H1 (cell line): Measurements from ENCODE around the gene RP9. TPM values are rescaled to one million over a fixed set of nuclear protein-coding genes. Genes with fewer than 3 reads are reported as not detected.
A peak's percentile ranks its signal among the peaks of the same experiment; 100 is the strongest.

Experiments used
- CTCF ChIA-PET: fragments of 300-600 bp; sonication (Branson Sonifier 250); formaldehyde crosslinking; loops from one replicate; lab custom pipeline; 2021; ENCODE audit not compliant: partially characterized antibody; lab: Charles Lee
- POLR2A ChIA-PET: fragments of 300-600 bp; sonication (Branson Sonifier 250); formaldehyde crosslinking; loops from one replicate; lab custom pipeline; 2021; ENCODE audit warnings: inconsistent platforms; ENCODE audit not compliant: partially characterized antibody; lab: Charles Lee
- DNase-seq, 2 experiments: peaks; one replicate each; pipeline versions ENCODE4 v3.0.0 to v3.0.0-alpha.2; 2010 to 2022; ENCODE audit warnings: low spot score in 2 of 2, low read depth in 1 of 2, mixed read lengths in 1 of 2
- FAIRE-seq: peaks from 2 replicates; lab custom pipeline; 2011; peaks lifted over from hg19 to GRCh38; lab: Jason Lieb, UNC
- H2AFZ ChIP-seq: 2 replicates; pipeline ENCODE4 v1.8.1; 2012; ENCODE audit warnings: low read length, inconsistent platforms
- H2AK5ac ChIP-seq: 2 replicates; pipeline ENCODE4 v1.6.1; 2013; ENCODE audit warnings: low read depth, low read length
- H2BK120ac ChIP-seq: replicated peaks from 2 replicates; pipeline ENCODE3; 2013; ENCODE audit warnings: low read depth, low read length, inconsistent platforms
- H2BK12ac ChIP-seq: 2 replicates; pipeline ENCODE4 v1.6.1; 2013; ENCODE audit warnings: low read depth, low read length
- H2BK15ac ChIP-seq: 2 replicates; pipeline ENCODE4 v1.6.1; 2013; ENCODE audit warnings: low read length
- H2BK20ac ChIP-seq: 2 replicates; pipeline ENCODE4 v1.6.1; 2013; ENCODE audit warnings: low read length
- H2BK5ac ChIP-seq: 2 replicates; pipeline ENCODE4 v1.6.1; 2013; ENCODE audit warnings: low read depth, low read length
- H3K14ac ChIP-seq: 2 replicates; pipeline ENCODE4 v1.6.1; 2013; ENCODE audit warnings: inconsistent platforms; ENCODE audit not compliant: insufficient read length
- H3K18ac ChIP-seq: 2 replicates; pipeline ENCODE4 v1.6.1; 2013; ENCODE audit warnings: low read length; ENCODE audit errors: extremely low read depth
- H3K23ac ChIP-seq: 2 replicates; pipeline ENCODE4 v1.6.1; 2013; ENCODE audit warnings: inconsistent platforms; ENCODE audit not compliant: insufficient read length
- H3K23me2 ChIP-seq: 2 replicates; pipeline ENCODE4 v1.6.1; 2013; ENCODE audit warnings: low read depth, low read length
- H3K27ac ChIP-seq: 2 replicates; pipeline ENCODE4 v1.6.1; 2011; ENCODE audit warnings: low read depth, low read length, inconsistent platforms
- H3K27me3 ChIP-seq, 4 experiments: replicated peaks in 1 of 4; 1 replicate in 1 of 4; 2 replicates in 3 of 4; pipeline versions ENCODE4 v1.6.1 to v1.8.1; 2011 to 2013; ENCODE audit warnings: low read length in 3 of 4, mild to moderate bottlenecking in 3 of 4, inconsistent platforms in 2 of 4, mixed read lengths in 2 of 4, moderate library complexity in 1 of 4; ENCODE audit not compliant: control insufficient read depth in 3 of 4, insufficient read depth in 3 of 4; ENCODE audit errors: extremely low read depth in 1 of 4
- H3K36me3 ChIP-seq, 4 experiments: 2 replicates each; pipeline versions ENCODE4 v1.6.1 to v1.8.1; 2011 to 2013; ENCODE audit warnings: mild to moderate bottlenecking in 4 of 4, low read length in 3 of 4, moderate library complexity in 2 of 4, control low read depth in 1 of 4, inconsistent platforms in 1 of 4; ENCODE audit not compliant: insufficient read depth in 4 of 4, control insufficient read depth in 2 of 4
- H3K4ac ChIP-seq: replicated peaks from 2 replicates; pipeline ENCODE3; 2013; ENCODE audit warnings: low read length, low read depth, mixed read lengths, inconsistent platforms; ENCODE audit not compliant: insufficient read length
- H3K4me1 ChIP-seq, 4 experiments: replicated peaks in 1 of 4; 1 replicate in 1 of 4; 2 replicates in 3 of 4; pipeline versions ENCODE4 v1.6.1 to v1.8.1; 2011 to 2013; ENCODE audit warnings: low read length in 3 of 4, inconsistent platforms in 2 of 4, mixed read lengths in 1 of 4; ENCODE audit not compliant: insufficient read depth in 4 of 4, control insufficient read depth in 3 of 4
- H3K4me2 ChIP-seq, 2 experiments: 2 replicates each; pipeline versions ENCODE4 v1.6.1 to v1.8.1; 2011 to 2013; ENCODE audit warnings: low read depth in 2 of 2, low read length in 2 of 2, control low read depth in 1 of 2, inconsistent platforms in 1 of 2, mild to moderate bottlenecking in 1 of 2; ENCODE audit not compliant: insufficient read depth in 1 of 2
- H3K4me3 ChIP-seq, 4 experiments: fragments of 200-600, 300-600 bp in 1 of 4; sonication (generic), shearing (Covaris generic), sonication (Bioruptor Twin) in 1 of 4; 2 replicates each; pipeline versions ENCODE4 v1.5.1 to v1.8.1; 2011 to 2016; ENCODE audit warnings: low read length in 4 of 4, low read depth in 3 of 4, control low read depth in 2 of 4, inconsistent platforms in 2 of 4, mild to moderate bottlenecking in 2 of 4, mixed read lengths in 1 of 4, moderate library complexity in 1 of 4; ENCODE audit not compliant: insufficient read depth in 2 of 4; ENCODE audit errors: extremely low read depth in 1 of 4
- H3K56ac ChIP-seq: replicated peaks from 2 replicates; pipeline ENCODE3; 2013; ENCODE audit warnings: low read depth, mild to moderate bottlenecking, mixed read lengths, low read length, inconsistent platforms; ENCODE audit not compliant: insufficient read length
- H3K79me1 ChIP-seq: 2 replicates; pipeline ENCODE4 v1.6.1; 2013; ENCODE audit warnings: low read depth, low read length, control low read depth
- H3K79me2 ChIP-seq, 2 experiments: 2 replicates each; pipeline versions ENCODE4 v1.6.1 to v1.8.1; 2012 to 2013; ENCODE audit warnings: low read length in 2 of 2, mild to moderate bottlenecking in 2 of 2, inconsistent platforms in 1 of 2; ENCODE audit not compliant: insufficient read depth in 2 of 2, control insufficient read depth in 1 of 2
- H3K9ac ChIP-seq, 4 experiments: replicated peaks in 1 of 4; 1 replicate in 1 of 4; 2 replicates in 3 of 4; pipeline versions ENCODE4 v1.6.1 to v1.8.1; 2011 to 2013; ENCODE audit warnings: low read depth in 3 of 4, low read length in 3 of 4, control low read depth in 2 of 4, mild to moderate bottlenecking in 2 of 4, moderate library complexity in 2 of 4, inconsistent platforms in 1 of 4; ENCODE audit errors: extremely low read depth in 1 of 4
- H3K9me3 ChIP-seq, 2 experiments: 2 replicates each; pipeline versions ENCODE4 v1.6.1 to v1.8.1; 2012 to 2013; ENCODE audit warnings: mild to moderate bottlenecking in 2 of 2, moderate library complexity in 2 of 2, control low read depth in 1 of 2, inconsistent platforms in 1 of 2, low read depth in 1 of 2, low read length in 1 of 2, mixed read lengths in 1 of 2; ENCODE audit not compliant: insufficient read depth in 2 of 2
- H4K20me1 ChIP-seq, 2 experiments: replicated peaks in 1 of 2; 2 replicates each; pipeline versions ENCODE3 to v1.8.1; 2011 to 2013; ENCODE audit warnings: inconsistent platforms in 2 of 2, low read length in 2 of 2, mild to moderate bottlenecking in 1 of 2; ENCODE audit not compliant: insufficient read depth in 2 of 2, control insufficient read depth in 1 of 2
- H4K5ac ChIP-seq: 2 replicates; pipeline ENCODE4 v1.6.1; 2013; ENCODE audit warnings: low read length, low read depth, mixed read lengths, inconsistent platforms; ENCODE audit not compliant: insufficient read length
- H4K8ac ChIP-seq: 2 replicates; pipeline ENCODE4 v1.8.0; 2013; ENCODE audit warnings: mild to moderate bottlenecking, moderate library complexity, low read length, inconsistent platforms; ENCODE audit not compliant: insufficient read depth; ENCODE audit errors: extremely low read depth
- H4K91ac ChIP-seq: replicated peaks from 2 replicates; pipeline ENCODE3; 2013; ENCODE audit warnings: low read length, mixed read lengths, inconsistent platforms; ENCODE audit not compliant: insufficient read length
- CBX5 ChIP-seq: fragments of 300-800, 300-1000 bp; sonication (generic); IDR thresholded peaks from 2 replicates; pipeline ENCODE4 v1.7.1; 2016; ENCODE audit warnings: antibody characterized with exemption, low read length, low read depth
- CTBP2 ChIP-seq: IDR thresholded peaks from 2 replicates; pipeline ENCODE4 v1.7.0; 2011; ENCODE audit warnings: borderline replicate concordance, mild to moderate bottlenecking, moderate library complexity, mixed read lengths, low read length; ENCODE audit not compliant: insufficient read depth, insufficient read length
- EGR1 ChIP-seq: IDR thresholded peaks from 2 replicates; pipeline ENCODE4 v1.6.1; 2011; ENCODE audit warnings: low read depth, low read length, borderline replicate concordance
- HDAC2 ChIP-seq, 2 experiments: fragments of 300-600 bp in 1 of 2; sonication (generic) in 1 of 2; IDR thresholded peaks; 2 replicates each; pipeline ENCODE4 v1.6.1; 2011 to 2012; ENCODE audit warnings: low read depth in 2 of 2, low read length in 2 of 2, mild to moderate bottlenecking in 2 of 2, moderate library complexity in 2 of 2, borderline replicate concordance in 1 of 2, inconsistent platforms in 1 of 2
- HDAC6 ChIP-seq: IDR thresholded peaks from one replicate; pipeline ENCODE4 v1.7.1; 2012; ENCODE audit warnings: low read depth, mild to moderate bottlenecking, inconsistent platforms, low read length, moderate library complexity
- KDM4A ChIP-seq: IDR thresholded peaks from one replicate; pipeline ENCODE4 v1.7.1; 2012; ENCODE audit warnings: low read depth, mild to moderate bottlenecking, moderate library complexity, low read length, inconsistent platforms; ENCODE audit not compliant: severe bottlenecking
- NANOG ChIP-seq: IDR thresholded peaks from 2 replicates; pipeline ENCODE4 v1.6.1; 2011; ENCODE audit warnings: low read length, low read depth, mild to moderate bottlenecking, inconsistent platforms; ENCODE audit not compliant: insufficient read depth, poor library complexity, severe bottlenecking
- SIN3A ChIP-seq, 2 experiments: IDR thresholded peaks in 1 of 2; conservative IDR thresholded peaks in 1 of 2; 2 replicates each; pipeline ENCODE4 v1.6.1; 2011 to 2012; ENCODE audit warnings: low read length in 2 of 2, improper control_type of control experiment in 1 of 2, low read depth in 1 of 2, mild to moderate bottlenecking in 1 of 2
- SP4 ChIP-seq: IDR thresholded peaks from 2 replicates; pipeline ENCODE4 v1.6.1; 2012; ENCODE audit warnings: low read length, inconsistent platforms
- TEAD4 ChIP-seq: IDR thresholded peaks from 2 replicates; pipeline ENCODE4 v1.6.1; 2012; ENCODE audit warnings: low read depth, low read length, inconsistent platforms, mixed read lengths
- ZNF274 ChIP-seq: IDR thresholded peaks from 2 replicates; pipeline ENCODE4 v1.7.0; 2012; ENCODE audit warnings: low read length, borderline replicate concordance; ENCODE audit errors: extremely low read depth
- WGBS, 2 experiments: shearing (Covaris generic) in 1 of 2; methylation state at CpG; one replicate each; pipeline versions ENCODE4 v1.1.6 to v1.1.7; 2013 to 2015; ENCODE audit warnings: low lambda C conversion rate in 2 of 2, mixed read lengths in 2 of 2, inconsistent platforms in 1 of 2, low coverage in 1 of 2, missing lambda C conversion rate in 1 of 2; ENCODE audit not compliant: insufficient replicate concordance in 2 of 2, insufficient coverage in 1 of 2, insufficient read length in 1 of 2; ENCODE audit errors: extremely low coverage in 1 of 2, missing lambda C conversion rate in 1 of 2; 5-methylcytosine and 5-hydroxymethylcytosine counted together
- polyA plus RNA-seq, 7 experiments: library from polyadenylated mRNA; depleted of rRNA in 3 of 7; stranded (reverse) in 5 of 7; unstranded in 2 of 7; fragments of >200 nt in 5 of 7; fragments of 200-250 nt in 2 of 7; gene quantifications; 1 replicate in 5 of 7; 2 replicates in 1 of 7; 4 replicates in 1 of 7; pipeline versions ENCODE4 v1.2.1 to v1.2.3, GENCODE V29; 2011 to 2013; ENCODE audit warnings: missing spikeins in 2 of 7, mixed read lengths in 2 of 7
- total RNA-seq: library from RNA; stranded (reverse); fragmentation: NEBNext Ultra II Directional; extraction: Animal tissue kit (Norgen Biotek cat#: 25700); gene quantifications from 2 replicates; pipeline ENCODE4 v1.2.1, GENCODE V29; 2021
- TF ChIP-seq, protein P1 (sequence below): IDR thresholded peaks from 2 replicates; pipeline ENCODE4 v1.6.1; 2011; ENCODE audit warnings: low read length, improper control_type of control experiment

RP9 gene
- total and polyA plus RNA-seq, 2 of the 8 experiments (the other 6 are each of a cell fraction or from before 2014, with no cell fraction given): 11.0 to 12.4 TPM

DNA sequence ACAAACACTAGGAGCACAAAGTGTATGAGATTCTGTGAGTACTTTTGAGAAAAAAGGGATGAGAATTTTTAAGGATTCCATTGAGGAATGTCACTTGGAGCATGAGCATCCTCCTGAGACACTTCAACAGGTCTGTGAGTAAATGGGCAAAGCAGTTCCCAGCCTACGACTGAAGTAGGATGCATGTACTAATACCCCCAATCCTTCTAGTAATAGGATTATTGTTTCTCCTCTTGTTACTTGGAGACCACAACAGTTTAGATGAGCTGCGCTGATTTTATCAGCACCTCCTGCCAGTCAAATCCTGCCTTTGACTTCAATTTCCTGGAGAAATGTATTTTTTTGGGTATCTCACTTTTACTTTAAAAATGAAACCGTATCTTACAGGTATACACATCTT is 21.0 kb upstream of the RP9 start:
- H3K9me3 ChIP-seq: no peaks in the 10 kb centered on the region
- no peak overlapping the region for H4K5ac ChIP-seq
- H3K79me2 ChIP-seq: no peaks in the 10 kb centered on the region
- no peaks in the 10 kb centered on the region for H3K4me1 ChIP-seq
- no peak overlapping the region for H2BK5ac ChIP-seq
- H3K4me3 ChIP-seq: peak overlapping the region; percentile 56 to 97 (median 88); a peak in 6 of 8 replicates
- no peak overlapping the region for H3K23ac ChIP-seq
- H2BK20ac ChIP-seq: no peak overlapping the region
- H2AK5ac ChIP-seq: no peak overlapping the region
- peak overlapping the region; percentile 98 for H2AFZ ChIP-seq
- no peak overlapping the region for H4K8ac ChIP-seq
- peak overlapping the region; percentile 82 to 91 for H3K4me2 ChIP-seq
- H3K14ac ChIP-seq: no peak overlapping the region
- CTCF ChIA-PET: interaction anchor here (0.9 kb wide), 1 partner anchor 12 kb away, joined by 3 read pairs; no protein-coding TSS in a partner anchor
- H4K91ac ChIP-seq: no peak overlapping the region
- no peaks in the 10 kb centered on the region for H3K36me3 ChIP-seq
- WGBS, 2 experiments: 65% methylated on average over 3 of the region's 3 CpGs; no CpG with 5 or more reads in 1 of the 2 experiments
- H3K56ac ChIP-seq: no peak overlapping the region
- no peak overlapping the region for H2BK12ac ChIP-seq
- no peak for DNase-seq
- H3K9ac ChIP-seq: peak overlapping the region in 1 of 4 experiments; percentile 27; a peak in 2 of 7 replicates
- no peak overlapping the region for H3K27ac ChIP-seq
- no peak overlapping the region for H3K18ac ChIP-seq
- no peak overlapping the region for H3K4ac ChIP-seq
- no peak overlapping the region for H2BK120ac ChIP-seq
- no peak for FAIRE-seq
- peaks cover 7% of the 10 kb centered on the region; the same call in 1 of the 2 replicates for H3K23me2 ChIP-seq
- no peaks in the 10 kb centered on the region for H4K20me1 ChIP-seq
- no peaks in the 10 kb centered on the region for H3K27me3 ChIP-seq
- POLR2A ChIA-PET: interaction anchor here (1.1 kb wide), 1 partner anchor 238 kb away, joined by 3 read pairs; the partner anchor contains the start of gene KBTBD2
- no peaks in the 10 kb centered on the region for H3K79me1 ChIP-seq
- no peak overlapping the region for H2BK15ac ChIP-seq
- TF ChIP-seq EGR1 (no peak), SIN3A (conservative IDR thresholded peaks at IDR 0.05 in 1 of 2, IDR thresholded peaks at IDR 0.05 in 1 of 2; ENCODE audit: low read depth in 1 of 2, low read length in 2 of 2) (no peak), ZNF274 (no peak), TEAD4 (no peak), NANOG (no peak), CTBP2 (no peak), HDAC2 (IDR thresholded peaks at IDR 0.05; ENCODE audit: borderline replicate concordance in 1 of 2, low read depth in 2 of 2, low read length in 2 of 2) (no peak), KDM4A (no peak), CBX5 (no peak), SP4 (no peak), HDAC6 (no peak)
- TF ChIP-seq, protein P1, sequence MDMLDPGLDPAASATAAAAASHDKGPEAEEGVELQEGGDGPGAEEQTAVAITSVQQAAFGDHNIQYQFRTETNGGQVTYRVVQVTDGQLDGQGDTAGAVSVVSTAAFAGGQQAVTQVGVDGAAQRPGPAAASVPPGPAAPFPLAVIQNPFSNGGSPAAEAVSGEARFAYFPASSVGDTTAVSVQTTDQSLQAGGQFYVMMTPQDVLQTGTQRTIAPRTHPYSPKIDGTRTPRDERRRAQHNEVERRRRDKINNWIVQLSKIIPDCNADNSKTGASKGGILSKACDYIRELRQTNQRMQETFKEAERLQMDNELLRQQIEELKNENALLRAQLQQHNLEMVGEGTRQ: no peak
